Activated naive CD4-positive, alpha-beta T cell treated with anti-CD3 and anti-CD28 coated beads, Interleukin-2, amount 50 U/mL, for 72 hours (primary cell): ENCODE results near the gene CLINT1. TPM values are rescaled to one million over a fixed set of nuclear protein-coding genes. Genes with fewer than 3 reads are reported as not detected.

ENCODE experiments used
- ATAC-seq, 2 donors: fragments of 150-1000 bp; cut with Tn5 transposase; 2 replicates each; pipeline ENCODE4 v1.10.0; 2021; ENCODE audit warnings: mild to moderate bottlenecking in 2 of 2, moderate library complexity in 2 of 2
- DNase-seq, 2 donors: peaks; one replicate each; pipeline ENCODE4 v3.0.0; 2021 to 2022; ENCODE audit warnings: low spot score in 2 of 2
- H3K27ac Mint-ChIP-seq, 2 donors: one replicate each; pipeline ENCODE4 v1.8.0; 2022; ENCODE audit warnings: mild to moderate bottlenecking in 2 of 2, mixed read lengths in 2 of 2
- H3K36me3 Mint-ChIP-seq, 2 donors: one replicate each; pipeline ENCODE4 v1.8.0; 2022; ENCODE audit warnings: mixed read lengths in 2 of 2
- H3K9me3 Mint-ChIP-seq, 2 donors: one replicate each; pipeline ENCODE4 v1.8.0; 2022; ENCODE audit warnings: mixed read lengths in 2 of 2
- total RNA-seq, 2 donors: library from RNA; stranded (reverse); gene quantifications; one replicate each; pipeline ENCODE4 v1.2.3, GENCODE V29; 2022

The CLINT1 gene
- total RNA-seq, 2 donors from 2014 or later: 48.4 to 71.0 TPM

- ATAC-seq: no peak
- no peak for DNase-seq
- Mint-ChIP-seq H3K9me3 (no peaks in the 10 kb centered on the region), H3K27ac (no peak overlapping the region), H3K36me3 (no peaks in the 10 kb centered on the region)
Observed at GRCh38 chr5:157839157-157839795, 19.7 kb downstream of the CLINT1 start.

- Mint-ChIP-seq H3K9me3 (no peaks in the 10 kb centered on the region), H3K27ac (peak overlapping the region in 1 of 2 donors; percentile 37), H3K36me3 (no peaks in the 10 kb centered on the region)
- ATAC-seq (no peak), DNase-seq (no peak)
Observed at GRCh38 chr5:157836121-157836753, 22.7 kb downstream of the CLINT1 start.

GRCh38 chr5:157835041-157835440 is 23.9 kb downstream of the CLINT1 start:
- H3K9me3 Mint-ChIP-seq: no peaks in the 10 kb centered on the region
- no peaks in the 10 kb centered on the region for H3K36me3 Mint-ChIP-seq
- ATAC-seq (no peak), DNase-seq (no peak)
- no peak overlapping the region for H3K27ac Mint-ChIP-seq

- H3K27ac Mint-ChIP-seq: no peak overlapping the region
- peak in 1 of 2 donors; percentile 9 for ATAC-seq
- DNase-seq: no peak
- peaks cover 0 to 6% of the 10 kb centered on the region in 2 donors for H3K36me3 Mint-ChIP-seq
- no peaks in the 10 kb centered on the region for H3K9me3 Mint-ChIP-seq
Observed at GRCh38 chr5:157828944-157829639, 29.9 kb downstream of the CLINT1 start.

GRCh38 chr5:157828105-157828943 is 30.6 kb downstream of the CLINT1 start:
- no peak overlapping the region for H3K27ac Mint-ChIP-seq
- H3K9me3 Mint-ChIP-seq: no peaks in the 10 kb centered on the region
- ATAC-seq (peak in 1 of 2 donors; percentile 18), DNase-seq (no peak)
- peaks cover 0 to 6% of the 10 kb centered on the region in 2 donors for H3K36me3 Mint-ChIP-seq

GRCh38 chr5:157827423-157827822 is 31.5 kb downstream of the CLINT1 start:
- H3K27ac Mint-ChIP-seq: no peak overlapping the region

GRCh38 chr5:157823655-157824054 is 35.3 kb downstream of the CLINT1 start:
- no peak for DNase-seq
- Mint-ChIP-seq H3K9me3 (peaks cover 0 to 6% of the 10 kb centered on the region in 2 donors), H3K36me3 (peaks cover 0 to 19% of the 10 kb centered on the region in 2 donors), H3K27ac (no peak overlapping the region)
- ATAC-seq: no peak

More at GRCh38 chr5:157827423-157827822, 31.5 kb downstream of the CLINT1 start:
- DNase-seq (no peak), ATAC-seq (no peak)
- Mint-ChIP-seq H3K9me3 (peaks cover 0 to 2% of the 10 kb centered on the region in 2 donors), H3K36me3 (peaks cover 0 to 9% of the 10 kb centered on the region in 2 donors)

GRCh38 chr5:157821822-157822622 is 36.9 kb downstream of the CLINT1 start:
- Mint-ChIP-seq H3K27ac (no peak overlapping the region), H3K36me3 (peaks cover 0 to 25% of the 10 kb centered on the region in 2 donors), H3K9me3 (peaks cover 0 to 6% of the 10 kb centered on the region in 2 donors)
- ATAC-seq (peak; percentile 61 to 89), DNase-seq (peak in 1 of 2 donors; percentile 7)

- H3K27ac Mint-ChIP-seq: peak overlapping the region in 1 of 2 donors; percentile 72
- ATAC-seq (peak in 1 of 2 donors; percentile 49), DNase-seq (no peak)
- H3K9me3 Mint-ChIP-seq: peaks cover 0 to 6% of the 10 kb centered on the region in 2 donors
- H3K36me3 Mint-ChIP-seq: peaks cover 0 to 25% of the 10 kb centered on the region in 2 donors
Observed at GRCh38 chr5:157821405-157821804, 37.5 kb downstream of the CLINT1 start.

- Mint-ChIP-seq H3K9me3 (peaks cover 0 to 6% of the 10 kb centered on the region in 2 donors), H3K27ac (peak overlapping the region in 1 of 2 donors; percentile 47), H3K36me3 (peaks cover 0 to 25% of the 10 kb centered on the region in 2 donors)
- ATAC-seq (no peak), DNase-seq (no peak)
Observed at GRCh38 chr5:157820593-157821252, 38.2 kb downstream of the CLINT1 start.

- ATAC-seq: no peak
- Mint-ChIP-seq H3K27ac (no peak overlapping the region), H3K36me3 (peaks cover 0 to 23% of the 10 kb centered on the region in 2 donors), H3K9me3 (peaks cover 0 to 6% of the 10 kb centered on the region in 2 donors)
- no peak for DNase-seq
Observed at GRCh38 chr5:157819502-157820115, 39.3 kb downstream of the CLINT1 start.

- Mint-ChIP-seq H3K36me3 (peaks cover 0 to 18% of the 10 kb centered on the region in 2 donors), H3K27ac (no peak overlapping the region)
- no peak for ATAC-seq
Observed at GRCh38 chr5:157818368-157818767, 40.6 kb downstream of the CLINT1 start.

GRCh38 chr5:157817928-157818327 is 41.0 kb downstream of the CLINT1 start:
- Mint-ChIP-seq H3K36me3 (peaks cover 3 to 18% of the 10 kb centered on the region in 2 donors), H3K9me3 (peaks cover 0 to 6% of the 10 kb centered on the region in 2 donors), H3K27ac (no peak overlapping the region)
- DNase-seq (no peak), ATAC-seq (no peak)

More at GRCh38 chr5:157818368-157818767, 40.6 kb downstream of the CLINT1 start:
- no peak for DNase-seq
- H3K9me3 Mint-ChIP-seq: peaks cover 0 to 6% of the 10 kb centered on the region in 2 donors

GRCh38 chr5:157817387-157817702 is 41.6 kb downstream of the CLINT1 start:
- ATAC-seq (no peak), DNase-seq (no peak)
- Mint-ChIP-seq H3K36me3 (peaks cover 5 to 15% of the 10 kb centered on the region in 2 donors), H3K9me3 (peaks cover 0 to 3% of the 10 kb centered on the region in 2 donors), H3K27ac (peak overlapping the region in 1 of 2 donors; percentile 57)
